Karpas-422 (cell line): ENCODE measurements around the gene MTARC2. TPM values are rescaled to one million over a fixed set of nuclear protein-coding genes. Genes with fewer than 3 reads are reported as not detected.

Experiments
- DNase-seq: peaks from one replicate; pipeline ENCODE4 v3.0.0-alpha.2; 2015
- H2AFZ ChIP-seq: fragments of 200-600 bp; sonication (generic); 2 replicates; pipeline ENCODE4 v1.6.1; 2014; ENCODE audit warnings: antibody characterized with exemption, low read length, mixed read lengths
- H3K27ac ChIP-seq: fragments of 200-600 bp; sonication (generic); 2 replicates; pipeline ENCODE4 v1.5.1; 2014; ENCODE audit warnings: mild to moderate bottlenecking, low read length, moderate library complexity
- H3K27me3 ChIP-seq: fragments of 200-600 bp; sonication (generic); 2 replicates; pipeline ENCODE4 v1.6.1; 2014; ENCODE audit warnings: low read length, mixed read lengths
- H3K36me3 ChIP-seq: fragments of 200-600 bp; sonication (generic); 2 replicates; pipeline ENCODE4 v1.6.1; 2014; ENCODE audit warnings: low read length, mixed read lengths; ENCODE audit not compliant: insufficient read depth
- H3K4me1 ChIP-seq: fragments of 200-600 bp; sonication (generic); 2 replicates; pipeline ENCODE4 v1.6.1; 2014; ENCODE audit warnings: mild to moderate bottlenecking, low read length, mixed read lengths
- H3K4me2 ChIP-seq: fragments of 200-600 bp; sonication (generic); 2 replicates; pipeline ENCODE4 v1.6.1; 2014; ENCODE audit warnings: low read length, low read depth, mild to moderate bottlenecking; ENCODE audit not compliant: poor library complexity, severe bottlenecking
- H3K4me3 ChIP-seq: fragments of 200-600 bp; sonication (generic); 2 replicates; pipeline ENCODE4 v1.5.1; 2014; ENCODE audit warnings: mild to moderate bottlenecking, antibody characterized with exemption, low read length, mixed read lengths
- H3K79me2 ChIP-seq: fragments of 200-600 bp; sonication (generic); 2 replicates; pipeline ENCODE4 v1.6.1; 2014; ENCODE audit warnings: mild to moderate bottlenecking, low read length, mixed read lengths
- H3K9ac ChIP-seq: fragments of 200-600 bp; sonication (generic); 2 replicates; pipeline ENCODE4 v1.6.0; 2014; ENCODE audit warnings: low read length
- H3K9me2 ChIP-seq: fragments of 200-600 bp; sonication (generic), shearing (Covaris generic); replicated peaks from 2 replicates; pipeline ENCODE4 v1.6.0; 2014; ENCODE audit warnings: mild to moderate bottlenecking, low read length, moderate library complexity; ENCODE audit not compliant: insufficient read depth
- H3K9me3 ChIP-seq: fragments of 300-700, 200-600 bp; sonication (generic); 2 replicates; pipeline ENCODE4 v1.6.1; 2014; ENCODE audit warnings: low read length, mixed read lengths
- H4K20me1 ChIP-seq: fragments of 200-600 bp; sonication (generic); 2 replicates; pipeline ENCODE4 v1.6.1; 2014; ENCODE audit warnings: mild to moderate bottlenecking, antibody characterized with exemption, low read length, low read depth; ENCODE audit not compliant: insufficient read depth
- total RNA-seq: library from RNA; depleted of rRNA; stranded (reverse); fragments of >200 nt; shearing (Covaris generic); gene quantifications from 2 replicates; pipeline ENCODE4 v1.2.3, GENCODE V29; 2014; ENCODE audit warnings: low replicate concordance

MTARC2 gene
- total RNA-seq, 1 experiment from 2014 or later: 0.48 TPM

DNA sequence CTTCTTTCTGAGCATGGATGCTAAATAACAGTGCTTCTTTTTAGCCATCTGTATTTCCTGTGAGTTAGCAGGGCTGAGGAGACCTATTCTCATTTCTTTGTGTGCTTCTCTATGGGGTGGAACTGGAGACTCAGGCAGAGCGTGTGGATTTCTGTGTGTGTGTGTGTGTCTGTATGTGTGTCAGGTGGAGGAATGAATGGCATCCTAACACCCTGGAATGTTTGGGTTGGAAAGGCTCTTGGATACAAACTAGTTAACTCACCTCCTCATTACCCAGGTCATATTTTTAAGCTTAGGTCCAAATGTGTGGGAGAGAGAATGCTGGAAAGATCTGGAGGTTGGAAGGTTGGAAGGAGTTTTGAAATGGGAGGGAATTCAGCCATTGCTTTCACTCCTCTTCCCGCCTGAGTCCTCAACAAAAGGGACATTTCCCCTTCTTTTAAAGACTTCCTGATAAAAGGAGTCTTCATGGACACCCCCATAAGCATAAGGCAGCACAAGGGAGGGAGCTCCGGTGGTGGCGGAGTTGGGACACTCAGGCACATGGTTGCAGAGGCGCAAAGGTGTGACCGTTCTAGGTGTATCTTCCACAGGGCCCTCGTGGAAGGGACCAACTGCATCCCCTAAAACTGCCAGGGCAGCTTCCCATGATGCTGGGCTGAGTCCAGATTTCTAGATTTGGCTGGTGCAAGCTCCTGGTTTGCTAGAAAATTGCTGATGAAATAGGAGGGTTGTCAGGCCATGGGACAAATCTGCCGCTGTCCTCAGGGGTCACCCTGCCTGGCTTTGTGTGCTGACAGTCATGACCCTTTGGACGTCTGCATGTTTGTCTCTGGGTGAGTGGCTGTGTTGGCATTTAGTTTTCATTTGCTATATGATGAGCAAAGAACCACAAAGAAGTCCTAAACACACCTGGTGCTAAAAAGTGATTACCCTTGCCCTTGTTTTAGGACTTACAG lies 76.2 kb downstream of the MTARC2 start:
- no peak for DNase-seq
- H3K36me3 ChIP-seq: no peaks in the 10 kb centered on the region
- no peaks in the 10 kb centered on the region for H3K27me3 ChIP-seq
- no peaks in the 10 kb centered on the region for H4K20me1 ChIP-seq
- H3K4me2 ChIP-seq: no peak overlapping the region
- no peaks in the 10 kb centered on the region for H3K4me1 ChIP-seq
- no peaks in the 10 kb centered on the region for H3K9me3 ChIP-seq
- no peak overlapping the region for H2AFZ ChIP-seq
- H3K9ac ChIP-seq: no peak overlapping the region
- no peak overlapping the region for H3K27ac ChIP-seq
- no peaks in the 10 kb centered on the region for H3K9me2 ChIP-seq
- no peak overlapping the region for H3K4me3 ChIP-seq
- H3K79me2 ChIP-seq: no peaks in the 10 kb centered on the region

DNA sequence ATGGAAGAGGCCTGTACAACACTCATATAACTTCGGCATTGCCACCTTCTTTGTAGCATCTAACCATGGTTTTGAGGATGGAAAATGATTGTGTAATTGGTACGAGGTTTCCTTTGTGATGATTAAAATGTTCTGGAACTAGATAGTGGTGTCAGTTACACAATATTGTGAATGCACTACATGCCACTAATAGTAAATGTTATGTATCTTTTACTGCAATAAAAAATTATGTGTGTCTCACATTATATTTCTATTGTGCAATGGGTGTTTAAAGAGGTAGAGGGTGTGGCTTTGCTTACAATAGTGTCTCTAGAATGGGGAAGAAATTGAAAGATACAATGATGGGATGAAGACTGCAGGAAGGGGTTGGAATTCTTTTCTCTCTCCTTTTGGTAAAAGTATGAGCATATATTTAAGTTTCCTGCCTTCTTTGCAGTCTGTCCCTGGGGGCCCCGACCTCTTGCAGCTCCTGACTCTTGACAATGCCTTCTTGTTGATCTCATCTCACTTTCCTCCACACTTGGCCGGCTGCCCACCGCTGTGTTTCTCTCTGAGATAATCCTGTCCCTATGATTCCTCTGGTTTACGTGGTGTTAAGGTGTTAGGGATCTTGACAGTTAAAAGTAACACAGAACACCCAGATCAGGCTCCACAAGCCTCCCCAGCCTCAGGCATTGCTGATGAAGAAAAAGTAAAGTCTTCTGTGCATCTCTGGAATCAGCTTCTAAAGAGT lies 77.9 kb downstream of the MTARC2 start:
- peak; percentile 34 for DNase-seq
- Histone ChIP-seq H3K4me2 (no peak overlapping the region), H3K4me3 (no peak overlapping the region), H3K9me2 (no peaks in the 10 kb centered on the region), H3K27me3 (no peaks in the 10 kb centered on the region), H4K20me1 (no peaks in the 10 kb centered on the region), H3K27ac (no peak overlapping the region), H3K9me3 (no peaks in the 10 kb centered on the region), H3K9ac (no peak overlapping the region), H3K36me3 (no peaks in the 10 kb centered on the region), H3K79me2 (no peaks in the 10 kb centered on the region), H3K4me1 (no peaks in the 10 kb centered on the region), H2AFZ (no peak overlapping the region)

DNA sequence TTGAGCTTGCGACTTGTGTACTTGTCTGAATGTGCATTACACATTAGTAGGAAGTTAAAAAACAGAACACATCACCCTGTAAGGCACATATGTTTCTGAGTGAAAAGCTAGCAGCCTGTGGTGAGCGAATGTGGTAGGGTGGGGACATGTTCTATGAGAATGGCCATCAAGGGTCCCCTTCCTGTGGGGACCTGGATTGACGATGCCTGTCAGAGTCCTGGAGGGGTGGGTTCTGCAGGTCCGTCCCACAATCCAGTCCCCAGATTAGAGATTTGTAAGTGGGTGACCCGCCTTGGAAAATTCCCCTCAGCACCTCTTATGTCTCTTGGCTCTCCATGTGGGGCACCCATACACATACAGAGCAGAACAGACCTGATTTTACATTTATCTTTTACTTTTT lies 78.6 kb downstream of the MTARC2 start:
- Histone ChIP-seq H3K27me3 (no peaks in the 10 kb centered on the region), H3K4me1 (no peaks in the 10 kb centered on the region), H3K36me3 (no peaks in the 10 kb centered on the region), H4K20me1 (no peaks in the 10 kb centered on the region), H3K79me2 (no peaks in the 10 kb centered on the region), H3K9ac (no peak overlapping the region), H3K27ac (no peak overlapping the region), H3K9me3 (no peaks in the 10 kb centered on the region), H3K4me2 (no peak overlapping the region), H2AFZ (no peak overlapping the region), H3K9me2 (no peaks in the 10 kb centered on the region), H3K4me3 (no peak overlapping the region)
- DNase-seq: peak; percentile 21

DNA sequence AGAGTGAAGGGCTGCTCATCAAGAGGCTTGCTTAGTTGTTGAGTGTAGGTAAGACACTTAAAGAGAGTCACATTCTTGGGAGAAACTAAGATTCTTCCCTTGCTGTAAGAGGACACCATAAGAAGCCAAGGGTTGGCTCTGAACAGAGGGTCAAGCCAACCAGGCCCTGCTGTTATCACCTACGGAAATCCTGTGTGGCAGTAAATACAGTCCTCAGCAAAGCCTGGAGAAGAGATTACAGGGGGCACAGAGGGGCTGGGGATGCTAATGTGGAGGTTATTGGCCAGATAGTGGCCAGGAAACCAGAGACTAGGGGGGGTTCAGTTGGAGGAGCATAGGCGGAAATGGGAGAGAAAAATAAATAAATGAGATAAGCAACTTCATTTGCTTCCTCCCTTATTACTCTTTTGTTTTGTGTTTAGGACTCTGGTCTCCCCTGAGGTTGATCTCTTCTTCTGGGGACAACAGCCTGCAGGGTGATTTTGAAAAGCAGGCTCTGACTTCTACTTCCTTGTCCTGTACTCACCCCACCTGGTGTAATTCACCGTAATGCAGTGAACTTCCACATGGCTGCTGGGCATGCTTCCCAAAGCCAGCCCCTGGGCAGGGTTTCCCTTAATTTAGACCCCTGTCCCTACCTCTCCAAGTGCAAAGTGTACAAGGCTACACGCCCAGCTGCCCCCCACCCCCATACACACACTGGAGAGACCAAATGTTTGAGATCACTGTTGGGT lies 79.5 kb downstream of the MTARC2 start:
- no peaks in the 10 kb centered on the region for H3K4me1 ChIP-seq
- no peak overlapping the region for H2AFZ ChIP-seq
- no peaks in the 10 kb centered on the region for H4K20me1 ChIP-seq
- no peak overlapping the region for H3K27ac ChIP-seq
- no peak overlapping the region for H3K4me3 ChIP-seq
- H3K27me3 ChIP-seq: no peaks in the 10 kb centered on the region
- no peak overlapping the region for H3K4me2 ChIP-seq
- no peaks in the 10 kb centered on the region for H3K9me2 ChIP-seq
- H3K36me3 ChIP-seq: no peaks in the 10 kb centered on the region
- no peaks in the 10 kb centered on the region for H3K9me3 ChIP-seq
- no peak overlapping the region for H3K9ac ChIP-seq
- H3K79me2 ChIP-seq: no peaks in the 10 kb centered on the region
- DNase-seq: peak; percentile 16

DNA sequence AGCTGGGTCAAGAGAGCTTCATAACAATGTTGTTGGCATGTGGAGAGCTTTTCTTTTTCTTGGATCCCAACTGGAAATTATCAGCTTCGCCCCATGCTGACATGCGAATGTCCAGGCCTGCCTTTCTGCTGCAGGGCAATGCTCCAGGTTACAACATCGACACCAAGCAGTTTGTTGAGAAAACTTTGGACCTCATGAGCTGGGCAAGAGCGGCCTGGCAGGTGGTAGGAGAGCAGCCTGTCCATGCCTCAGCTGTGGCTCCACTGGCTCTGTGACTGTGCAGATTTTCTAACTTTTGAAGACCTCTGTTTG lies 80.0 kb downstream of the MTARC2 start:
- H3K9me2 ChIP-seq: no peaks in the 10 kb centered on the region
- DNase-seq: no peak
- H3K4me1 ChIP-seq: no peaks in the 10 kb centered on the region
- no peak overlapping the region for H3K4me2 ChIP-seq
- no peaks in the 10 kb centered on the region for H4K20me1 ChIP-seq
- H3K27me3 ChIP-seq: no peaks in the 10 kb centered on the region
- H3K79me2 ChIP-seq: no peaks in the 10 kb centered on the region
- no peak overlapping the region for H3K27ac ChIP-seq
- H3K4me3 ChIP-seq: no peak overlapping the region
- H2AFZ ChIP-seq: no peak overlapping the region
- no peaks in the 10 kb centered on the region for H3K36me3 ChIP-seq
- no peak overlapping the region for H3K9ac ChIP-seq
- H3K9me3 ChIP-seq: no peaks in the 10 kb centered on the region

DNA sequence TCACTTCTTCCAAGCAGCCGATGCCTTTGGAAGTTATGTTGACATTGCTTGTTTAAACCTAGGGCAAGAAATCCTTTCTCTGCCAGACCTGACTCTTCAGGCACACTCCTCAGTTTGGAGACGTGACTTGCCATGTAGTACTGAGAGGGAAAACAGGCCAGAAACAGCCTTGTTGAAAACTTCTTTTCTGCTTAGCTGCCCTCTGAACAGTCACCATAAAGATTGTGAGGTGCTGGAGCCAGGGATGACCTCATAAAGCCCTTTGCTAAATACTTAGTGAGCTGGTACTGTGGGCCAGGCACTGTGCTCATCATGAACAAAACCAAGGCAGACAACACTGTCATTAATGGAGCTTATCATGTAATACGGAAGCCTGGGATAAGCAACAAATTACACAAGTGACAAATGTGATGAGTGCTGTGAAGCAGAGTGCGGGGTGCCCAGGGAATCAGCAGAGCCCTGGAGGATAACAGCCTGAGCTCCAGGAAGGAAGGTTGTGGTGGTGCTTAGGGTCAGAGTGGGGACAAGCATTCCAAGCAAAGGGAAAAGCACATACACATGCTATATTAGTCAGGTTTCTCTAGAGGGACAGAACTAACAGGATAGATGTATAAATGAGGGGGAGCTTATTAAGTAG lies 80.9 kb downstream of the MTARC2 start:
- H3K27me3 ChIP-seq: no peaks in the 10 kb centered on the region
- H2AFZ ChIP-seq: no peak overlapping the region
- no peaks in the 10 kb centered on the region for H3K36me3 ChIP-seq
- H3K27ac ChIP-seq: no peak overlapping the region
- no peaks in the 10 kb centered on the region for H3K79me2 ChIP-seq
- H4K20me1 ChIP-seq: no peaks in the 10 kb centered on the region
- H3K4me2 ChIP-seq: no peak overlapping the region
- H3K4me1 ChIP-seq: no peaks in the 10 kb centered on the region
- H3K9me2 ChIP-seq: no peaks in the 10 kb centered on the region
- no peak overlapping the region for H3K9ac ChIP-seq
- DNase-seq: peak; percentile 15
- H3K4me3 ChIP-seq: no peak overlapping the region
- no peaks in the 10 kb centered on the region for H3K9me3 ChIP-seq

DNA sequence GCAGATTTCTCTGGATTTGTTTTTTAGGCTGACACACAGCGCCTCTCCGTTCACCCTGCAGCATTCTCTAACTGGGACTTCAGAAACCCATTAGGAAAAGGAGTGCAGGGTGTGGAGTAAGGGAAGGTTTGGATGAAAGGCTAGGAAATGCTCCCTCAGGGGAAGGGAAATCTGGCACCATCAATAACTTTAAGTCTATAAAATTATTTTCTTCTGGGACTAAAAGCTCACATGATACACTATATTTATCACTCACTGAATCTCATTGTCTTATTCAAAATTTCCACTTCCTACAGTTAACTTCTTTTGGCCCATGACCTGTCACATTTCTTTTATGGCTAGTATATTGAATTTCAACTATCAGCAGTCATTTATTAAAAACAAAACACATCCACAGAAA lies 85.3 kb downstream of the MTARC2 start:
- H3K4me1 ChIP-seq: no peaks in the 10 kb centered on the region
- H3K27me3 ChIP-seq: no peaks in the 10 kb centered on the region
- DNase-seq: no peak

More for the DNA sequence above, 85.3 kb downstream of the MTARC2 start:
- no peaks in the 10 kb centered on the region for H3K79me2 ChIP-seq
- no peaks in the 10 kb centered on the region for H4K20me1 ChIP-seq
- no peak overlapping the region for H3K9ac ChIP-seq
- H2AFZ ChIP-seq: no peak overlapping the region
- H3K9me3 ChIP-seq: no peaks in the 10 kb centered on the region
- no peaks in the 10 kb centered on the region for H3K36me3 ChIP-seq
- H3K9me2 ChIP-seq: no peaks in the 10 kb centered on the region
- H3K27ac ChIP-seq: no peak overlapping the region
- H3K4me2 ChIP-seq: no peak overlapping the region
- no peak overlapping the region for H3K4me3 ChIP-seq
